GM21447 (cell line): ENCODE data around the gene GBP3.
"Not testable (repeated sequence)": the region's sequence is repeated elsewhere in the genome, so short reads cannot be mapped to it uniquely, and the experiment has no call there.

Experiments
- ATAC-seq: cut with Tn5 transposase; IDR thresholded peaks from one replicate; pipeline ENCODE4 v1.9.1; 2021; ENCODE audit not compliant: unreplicated experiment

GBP3 gene, protein sequence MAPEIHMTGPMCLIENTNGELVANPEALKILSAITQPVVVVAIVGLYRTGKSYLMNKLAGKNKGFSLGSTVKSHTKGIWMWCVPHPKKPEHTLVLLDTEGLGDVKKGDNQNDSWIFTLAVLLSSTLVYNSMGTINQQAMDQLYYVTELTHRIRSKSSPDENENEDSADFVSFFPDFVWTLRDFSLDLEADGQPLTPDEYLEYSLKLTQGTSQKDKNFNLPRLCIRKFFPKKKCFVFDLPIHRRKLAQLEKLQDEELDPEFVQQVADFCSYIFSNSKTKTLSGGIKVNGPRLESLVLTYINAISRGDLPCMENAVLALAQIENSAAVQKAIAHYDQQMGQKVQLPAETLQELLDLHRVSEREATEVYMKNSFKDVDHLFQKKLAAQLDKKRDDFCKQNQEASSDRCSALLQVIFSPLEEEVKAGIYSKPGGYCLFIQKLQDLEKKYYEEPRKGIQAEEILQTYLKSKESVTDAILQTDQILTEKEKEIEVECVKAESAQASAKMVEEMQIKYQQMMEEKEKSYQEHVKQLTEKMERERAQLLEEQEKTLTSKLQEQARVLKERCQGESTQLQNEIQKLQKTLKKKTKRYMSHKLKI

DNA sequence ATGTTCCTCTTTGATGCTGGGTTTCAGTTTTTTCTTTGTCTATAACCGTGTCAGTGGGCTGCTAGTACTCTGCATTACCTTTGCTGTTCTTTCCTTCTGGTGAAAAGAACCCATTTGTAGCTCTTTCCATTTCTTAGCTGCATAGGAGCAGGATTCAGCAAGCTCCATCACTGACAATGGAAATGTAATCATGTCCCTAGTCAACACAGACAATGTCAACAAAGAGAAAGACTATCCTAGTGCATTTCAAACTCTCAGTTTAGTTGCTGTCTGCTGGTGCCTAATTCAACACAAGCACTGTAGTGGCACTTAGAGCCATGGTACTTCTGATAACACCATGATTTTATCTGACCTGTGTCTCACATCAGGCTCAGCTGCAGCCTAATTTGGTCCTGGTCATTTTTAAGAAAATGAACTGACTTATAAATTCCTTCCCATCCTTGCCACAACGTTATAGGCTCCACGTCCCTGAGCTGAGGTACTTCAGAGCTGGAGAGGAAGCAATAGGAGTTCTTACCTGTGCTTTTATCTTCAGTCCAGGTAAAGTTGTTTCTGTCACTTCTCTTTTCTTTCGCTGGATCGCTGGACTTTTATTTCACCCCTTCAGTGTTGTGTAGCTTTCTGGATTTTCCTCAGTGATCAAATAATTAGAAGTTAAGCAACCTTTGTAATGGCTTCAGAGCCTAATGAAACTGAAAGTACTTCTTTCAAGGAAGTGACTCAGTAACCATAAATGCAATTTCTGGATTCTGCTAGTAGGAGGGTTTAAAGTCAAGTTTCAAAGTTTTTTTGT, at the start of gene GBP3:
Gene GBP3, minus strand, starts transcription at position 700 of the 793 bp plus-strand sequence. CDS start 2,145 bp downstream, outside the sequence.
- ATAC-seq: peak; percentile 82

DNA sequence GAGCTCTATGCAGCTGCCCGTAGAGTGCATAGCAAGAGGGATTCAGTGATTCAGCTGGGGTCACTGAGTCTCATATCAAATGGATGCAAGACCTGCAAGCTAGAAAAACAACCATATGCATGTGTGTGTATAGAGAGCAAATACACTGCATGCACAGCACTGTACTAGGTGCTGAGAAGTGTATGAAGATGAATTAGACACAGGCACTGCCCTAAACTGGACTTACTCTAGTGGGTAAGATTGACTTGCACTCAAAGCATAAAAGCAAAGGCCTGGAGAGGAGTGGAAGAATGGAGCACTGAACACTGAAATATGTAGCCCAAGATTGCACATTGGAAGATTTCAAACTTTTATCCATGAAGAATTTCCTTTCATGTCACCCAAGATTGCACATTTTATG, 47.8 kb upstream of the GBP3 start:
- no peak for ATAC-seq

DNA sequence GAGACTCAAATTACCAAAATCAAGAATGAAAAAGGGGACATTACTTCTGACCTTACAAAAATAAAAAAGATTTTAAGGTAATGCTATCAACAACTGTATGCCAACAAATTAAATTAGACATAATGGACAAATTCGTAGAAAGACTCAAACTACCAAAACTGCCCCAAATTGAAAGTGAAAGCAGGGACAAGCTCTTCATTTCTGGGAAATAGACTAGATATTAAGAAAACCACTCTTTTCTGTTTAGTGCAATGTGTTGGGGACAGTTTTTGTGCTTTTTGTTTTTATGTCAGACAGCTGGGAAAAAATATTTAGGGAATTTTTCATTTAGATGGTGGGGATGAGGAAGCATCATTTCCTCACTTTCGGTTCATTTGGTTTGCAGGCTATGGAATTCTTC, 47.3 kb upstream of the GBP3 start:
- no peak for ATAC-seq

DNA sequence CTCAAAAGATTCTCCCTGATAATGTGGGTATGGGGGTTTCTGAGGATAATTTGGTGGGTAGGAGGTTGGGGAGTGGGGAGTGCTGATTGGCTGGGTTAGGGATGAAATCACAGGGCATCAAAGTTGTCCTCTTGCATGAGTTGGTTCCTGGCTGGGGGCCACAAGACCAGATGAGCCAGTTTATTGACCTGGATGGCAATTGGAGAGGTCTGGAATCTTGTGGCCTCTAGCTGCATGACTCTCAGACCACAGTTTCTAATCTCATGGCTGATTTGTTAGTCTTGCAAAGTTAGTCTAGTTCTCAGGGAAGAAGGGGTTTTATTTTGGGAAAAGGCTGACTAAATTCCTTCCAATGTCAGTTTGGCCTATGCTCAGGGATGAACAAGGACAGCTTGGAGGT, 45.6 kb upstream of the GBP3 start:
- no peak for ATAC-seq

DNA sequence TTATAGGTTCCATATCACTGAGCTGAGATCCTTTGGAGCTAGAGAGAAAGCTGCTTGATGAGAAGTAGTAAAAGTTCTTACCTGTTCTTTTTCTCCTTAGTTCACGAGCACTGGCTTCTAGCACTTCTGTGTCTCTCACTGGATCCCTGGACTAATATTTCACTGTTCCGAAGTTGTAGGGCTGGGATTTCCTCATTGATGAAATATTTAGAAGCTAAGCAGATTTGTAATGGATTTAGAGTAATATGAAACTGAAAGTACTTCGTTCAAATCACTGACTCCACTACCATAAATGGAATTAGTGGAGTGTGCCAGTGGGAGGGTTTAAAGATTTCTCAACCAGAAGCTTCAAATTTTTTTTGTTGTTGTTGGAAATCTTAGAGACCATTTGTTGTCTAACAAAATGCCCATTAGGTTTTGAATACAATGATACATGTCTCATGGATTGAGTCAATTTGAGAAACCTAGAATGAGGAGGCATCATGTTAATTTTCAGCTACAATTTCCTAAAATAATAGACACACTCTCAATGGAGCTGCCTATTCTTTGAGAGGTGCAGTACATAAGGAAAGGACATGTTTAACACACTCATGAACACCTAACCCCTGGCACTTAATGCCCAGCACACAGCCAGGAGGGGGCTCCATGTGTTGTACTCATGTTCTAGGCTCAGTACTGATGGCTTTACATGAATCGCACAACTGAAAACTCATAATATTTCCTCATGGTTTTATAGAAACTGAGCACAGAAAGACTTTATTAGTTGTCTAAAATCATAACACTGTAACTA, 42.6 kb upstream of the GBP3 start, which contains the start of gene GBP1:
Gene GBP1, minus strand, starts transcription at position 130 of the 790 bp plus-strand sequence. CDS start 1,974 bp downstream, outside the sequence.
- peak; percentile 71 for ATAC-seq

DNA sequence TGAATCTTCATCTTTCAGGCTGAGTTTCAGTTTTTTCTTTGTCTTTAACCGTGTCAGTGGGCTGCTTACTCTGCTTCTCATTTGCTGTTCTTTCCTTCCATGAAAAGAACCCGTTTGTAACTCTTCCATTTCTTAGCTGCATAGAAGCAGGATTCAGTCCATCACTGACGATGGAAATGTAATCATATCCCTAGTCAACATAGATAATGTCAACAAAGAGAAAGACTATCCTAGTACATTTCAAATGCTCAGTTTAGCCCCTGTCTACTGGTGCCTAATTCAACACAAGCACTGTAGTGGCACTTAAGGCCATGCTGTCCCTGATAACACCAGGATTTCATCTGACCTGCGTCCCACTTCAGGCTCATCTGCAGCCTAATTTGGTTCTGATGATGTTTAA, 42.0 kb upstream of the GBP3 start:
- peak; percentile 49 for ATAC-seq

DNA sequence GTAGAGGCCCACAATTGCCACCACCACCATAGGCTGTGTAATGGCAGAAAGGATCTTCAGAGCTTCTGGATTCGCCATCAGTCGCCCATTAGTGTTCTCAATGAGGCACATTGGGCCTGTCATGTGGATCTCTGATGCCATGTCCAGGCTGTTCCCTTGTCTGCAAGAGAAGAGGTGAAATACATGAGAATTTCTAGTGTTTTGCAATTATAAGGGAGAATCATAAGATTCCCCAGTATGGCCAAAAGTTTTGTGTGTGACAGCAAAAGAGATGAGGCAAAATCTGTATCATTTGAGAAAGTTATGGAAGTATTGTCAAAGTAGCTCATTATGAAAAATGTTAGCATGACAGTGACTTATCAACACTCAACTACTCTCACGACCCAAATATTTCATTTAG, 40.4 kb upstream of the GBP3 start:
- no peak for ATAC-seq

DNA sequence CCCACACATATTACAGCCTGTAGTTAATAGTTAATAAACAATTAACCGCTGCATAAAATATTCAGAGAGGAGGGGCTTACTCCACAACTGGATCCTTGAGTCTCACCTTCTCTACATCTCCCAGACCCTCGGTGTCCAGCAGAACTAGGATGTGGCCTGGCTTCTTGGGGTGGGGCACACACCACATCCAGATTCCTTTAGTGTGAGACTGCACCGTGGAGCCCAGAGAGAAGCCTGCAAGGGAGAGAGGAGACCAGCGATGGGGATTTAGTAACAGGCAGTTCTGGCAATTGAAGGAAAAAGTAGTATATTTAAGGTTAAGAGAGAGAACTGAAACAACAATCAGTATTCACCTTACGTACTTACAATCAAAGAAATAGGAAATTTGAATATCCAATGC, 37.4 kb upstream of the GBP3 start:
- no peak for ATAC-seq

DNA sequence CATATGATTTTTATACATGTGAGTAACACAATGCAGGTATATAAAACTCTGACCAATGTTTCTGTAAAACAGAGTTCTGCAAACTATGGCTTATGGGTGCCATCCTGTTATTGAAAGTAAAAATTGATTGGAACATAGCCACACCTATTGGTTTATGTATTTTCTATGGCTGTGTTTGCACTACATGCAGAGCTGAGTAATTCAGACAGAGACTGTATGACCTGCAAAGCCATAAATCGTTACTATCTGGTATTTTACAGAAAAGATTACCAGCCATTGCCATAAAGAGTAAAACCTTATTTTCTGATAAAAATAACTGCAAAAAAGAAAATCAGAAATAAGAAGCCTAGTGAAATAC, 29.3 kb upstream of the GBP3 start:
- no peak for ATAC-seq

DNA sequence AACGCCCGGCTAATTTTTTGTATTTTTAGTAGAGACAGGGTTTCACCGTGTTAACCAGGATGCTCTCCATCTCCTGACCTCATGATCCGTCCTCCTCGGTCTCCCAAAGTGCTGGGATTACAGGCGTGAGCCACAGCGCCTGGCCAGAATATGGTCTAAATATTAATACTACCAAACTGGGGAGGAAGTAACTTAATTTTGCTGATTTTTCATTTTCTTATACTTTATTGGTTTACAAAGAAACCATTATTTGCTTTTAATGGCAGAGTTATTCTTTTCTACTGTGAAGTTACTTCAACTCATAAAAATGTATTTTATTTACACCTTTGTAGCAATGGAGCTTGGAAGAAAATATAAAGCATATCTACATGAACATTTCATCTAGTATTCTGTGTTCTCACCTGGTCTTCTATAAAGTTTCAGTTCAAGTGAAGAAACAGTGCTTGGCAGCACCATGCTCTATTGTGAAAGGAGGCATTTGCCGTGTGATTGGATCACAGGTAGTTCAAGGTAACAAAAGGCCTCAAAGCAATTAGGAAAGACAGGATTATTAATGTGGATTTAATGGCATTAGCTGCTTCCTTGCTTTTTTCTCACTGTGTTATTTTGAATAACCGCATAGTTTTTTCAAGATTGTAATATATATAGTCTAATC, 28.8 kb upstream of the GBP3 start:
- no peak for ATAC-seq

DNA sequence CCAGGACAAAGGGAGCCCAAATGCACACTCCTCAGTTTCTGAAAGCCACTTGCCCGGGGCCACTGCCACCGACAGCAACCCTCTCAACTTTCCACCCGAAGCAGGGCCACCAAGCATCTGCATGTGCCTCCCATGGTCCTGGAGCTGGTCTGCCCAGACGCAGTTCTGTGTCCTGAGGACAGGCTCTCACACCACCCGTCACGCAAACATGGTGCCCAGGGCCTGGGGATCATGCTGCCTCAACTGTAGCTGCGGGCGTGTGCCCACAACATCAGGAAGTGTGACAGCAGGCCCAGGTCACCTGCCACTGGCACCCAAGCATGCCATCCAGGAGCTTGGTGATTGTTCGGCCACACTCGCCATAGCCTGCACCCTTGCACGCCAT, 28.0 kb upstream of the GBP3 start:
- no peak for ATAC-seq

DNA sequence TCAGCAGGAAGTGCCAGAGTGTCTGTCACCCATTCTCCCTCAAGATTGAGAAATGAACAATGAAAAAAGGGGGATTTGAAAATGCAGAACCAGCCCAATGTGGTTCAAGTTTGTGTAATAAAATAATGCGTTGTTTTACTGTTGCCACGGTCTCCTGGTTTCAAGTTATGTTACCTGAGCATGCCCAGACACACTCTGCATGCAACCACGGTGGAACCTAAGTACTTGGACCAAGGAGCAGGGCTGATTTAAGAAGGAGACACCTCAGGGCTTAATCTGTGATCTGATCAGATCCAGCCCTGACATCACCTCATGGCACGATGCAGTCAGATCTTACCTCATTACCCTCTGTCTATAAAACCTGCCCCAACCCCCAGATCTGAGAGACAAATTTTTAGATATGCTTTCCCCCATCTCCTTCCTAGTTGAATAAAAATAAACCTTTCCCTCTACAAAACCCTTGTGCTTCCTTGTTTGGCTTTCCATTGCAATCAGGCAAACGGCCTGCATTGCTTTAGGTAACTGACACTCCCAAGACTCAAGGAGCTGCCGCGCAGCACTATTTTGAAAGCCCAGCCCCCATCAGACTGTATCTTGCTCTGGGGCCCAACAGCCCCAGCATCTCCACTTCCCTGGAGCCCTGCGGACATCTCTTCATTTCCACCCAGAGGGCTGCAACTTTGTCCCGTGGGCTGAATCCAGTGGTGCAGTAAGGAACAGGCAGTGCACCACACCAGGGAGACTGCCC, 27.4 kb upstream of the GBP3 start:
- ATAC-seq: not testable (repeated sequence)

DNA sequence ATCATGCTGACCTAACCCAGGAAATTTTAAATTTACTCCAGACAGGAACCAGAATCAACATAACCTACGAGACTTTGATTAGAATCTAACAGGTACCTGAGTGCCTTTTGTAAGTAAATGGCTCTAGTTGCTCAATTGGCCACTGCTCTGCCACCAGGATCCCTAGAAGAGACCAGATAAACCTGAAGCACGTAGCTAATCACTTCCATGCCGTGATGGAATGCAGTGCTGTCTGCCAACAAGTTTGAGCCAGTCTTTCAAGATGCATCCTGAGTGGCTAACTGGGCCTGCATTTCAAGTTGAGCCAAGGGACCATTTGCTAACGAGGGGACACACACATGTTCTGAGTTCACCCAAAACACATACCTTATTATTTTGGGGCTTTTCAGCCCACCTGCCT, 26.5 kb upstream of the GBP3 start:
- not testable (repeated sequence) for ATAC-seq

DNA sequence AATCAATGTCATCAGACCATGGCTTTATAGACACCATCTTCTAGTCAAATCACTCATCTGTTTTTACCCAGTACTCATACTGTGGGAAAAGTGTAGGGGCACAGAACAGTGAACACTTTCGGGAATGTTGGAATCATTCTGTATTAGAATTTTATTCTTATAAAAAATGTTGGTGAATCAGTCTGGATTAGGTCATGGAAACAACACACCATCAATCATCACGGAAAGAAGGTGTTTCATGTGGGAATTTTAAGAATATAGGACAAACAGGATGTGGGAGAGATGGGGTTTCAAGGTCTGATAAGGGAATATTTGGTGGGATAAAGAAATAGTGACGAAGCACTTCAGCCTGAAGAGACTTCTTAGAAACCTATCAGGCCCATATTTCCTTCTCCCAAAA, 25.1 kb upstream of the GBP3 start:
- ATAC-seq: no peak

DNA sequence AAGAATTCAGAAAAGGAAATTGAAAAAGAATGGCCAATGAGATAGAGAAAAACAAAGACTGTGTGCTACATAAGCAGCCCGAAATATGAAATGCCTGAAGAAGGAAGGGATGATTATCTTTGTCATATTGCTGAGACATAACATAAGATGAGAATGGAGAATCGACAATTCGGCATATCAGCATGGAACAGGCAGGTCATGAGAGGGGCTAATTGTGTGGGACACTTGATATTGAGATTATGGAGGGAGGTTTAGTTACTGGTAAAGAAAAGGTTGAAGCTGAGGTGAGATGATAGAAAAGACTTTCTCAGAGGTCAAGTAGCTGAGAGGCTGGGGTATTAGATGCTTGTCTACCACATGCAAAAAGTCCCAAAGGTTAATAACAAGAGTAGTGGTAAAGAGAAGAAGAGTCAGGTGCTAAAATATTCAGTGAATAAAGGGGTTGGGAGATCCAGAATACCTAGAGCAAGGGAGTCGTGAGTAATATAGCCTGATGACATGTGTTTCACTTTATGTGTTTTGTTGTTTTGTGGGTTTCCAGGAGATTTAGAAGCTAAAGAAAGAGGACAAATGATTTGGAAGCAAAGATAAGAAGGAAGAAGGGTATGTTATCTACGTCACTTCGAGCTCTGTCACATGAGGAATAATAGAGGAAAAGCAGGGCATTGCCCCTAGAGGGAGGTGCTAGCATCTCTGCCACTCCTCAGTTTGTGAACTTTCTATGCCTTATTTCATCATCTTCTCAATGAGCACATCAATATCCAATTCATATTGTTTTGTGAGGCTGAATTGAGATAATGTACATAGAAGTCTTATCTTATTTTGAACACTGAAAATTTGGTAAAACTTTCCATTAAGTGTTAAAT, 23.9 kb upstream of the GBP3 start:
- peak; percentile 73 for ATAC-seq

DNA sequence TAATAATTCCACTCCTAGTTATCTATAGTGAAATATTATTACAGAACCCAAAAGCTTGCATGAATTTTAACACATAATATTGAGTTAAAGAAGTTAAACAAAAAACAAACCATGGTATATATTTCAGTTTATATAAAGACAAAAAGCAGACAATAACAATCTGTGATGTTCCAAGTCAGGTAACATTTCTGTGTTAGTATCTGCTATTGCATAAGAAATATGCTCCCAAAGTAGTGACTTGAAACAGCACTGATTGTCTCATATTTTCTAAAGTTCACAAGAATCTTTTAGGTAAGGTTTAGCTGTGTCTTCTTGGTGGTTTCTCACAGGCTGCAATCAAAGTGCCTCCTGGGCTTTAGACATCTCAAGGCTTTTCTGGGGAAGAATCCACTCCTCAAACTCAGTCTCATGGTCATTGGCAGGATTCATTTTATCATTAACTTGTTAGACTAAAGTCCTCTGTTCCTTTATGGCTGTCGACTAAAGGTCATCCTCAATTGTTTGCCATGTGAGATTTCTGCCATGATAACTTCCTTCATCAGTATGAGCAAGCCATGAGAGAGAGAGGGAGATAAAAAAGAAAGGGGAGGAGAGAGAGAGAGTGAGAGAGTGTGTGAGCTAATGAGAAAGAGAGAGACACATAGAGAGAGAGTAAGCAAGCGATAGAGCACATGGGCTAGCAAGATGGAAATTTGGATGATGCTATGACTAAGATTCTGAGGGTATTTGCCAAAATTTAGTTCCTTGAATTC, 22.5 kb upstream of the GBP3 start:
- ATAC-seq: no peak

DNA sequence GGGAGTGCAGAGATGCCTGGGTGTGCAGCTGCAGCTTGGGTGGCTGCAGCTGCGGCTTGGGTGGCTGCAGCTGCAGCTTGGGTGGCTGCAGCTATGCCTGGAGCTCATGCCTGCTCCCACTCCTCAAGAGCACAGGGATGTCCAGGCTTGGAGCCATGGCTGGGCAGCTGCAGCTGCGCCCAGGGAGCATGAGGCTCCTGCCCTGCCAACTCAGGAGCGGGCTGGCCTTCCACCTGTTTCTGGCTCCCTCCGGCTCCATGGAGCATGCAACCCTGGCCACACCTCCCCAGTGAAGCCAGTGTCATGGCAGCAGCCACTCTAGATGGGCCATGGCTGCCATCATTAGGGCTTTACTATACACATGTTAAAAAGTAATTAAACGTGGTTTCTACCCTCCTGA, 21.3 kb upstream of the GBP3 start:
- ATAC-seq: no peak

DNA sequence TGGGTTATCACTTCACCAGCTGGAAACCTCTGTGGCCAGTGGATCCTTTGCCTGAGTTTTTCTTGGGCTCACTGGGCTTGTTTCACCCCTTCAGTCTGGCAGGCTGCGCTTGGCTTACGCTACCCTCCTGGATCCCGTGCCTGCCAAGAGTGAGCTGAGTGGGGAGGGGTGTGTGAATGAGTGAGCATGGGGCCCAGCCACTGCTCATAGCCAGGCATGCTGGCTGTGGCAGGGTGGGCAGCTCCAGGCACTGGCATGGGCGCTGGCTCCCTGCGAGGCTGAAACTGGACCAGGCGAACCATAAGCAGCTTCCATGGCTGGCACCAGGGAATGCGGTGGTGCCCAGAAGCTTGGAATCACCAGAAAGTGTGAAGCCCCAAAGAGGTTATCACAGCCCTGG, 19.8 kb upstream of the GBP3 start:
- no peak for ATAC-seq
